HCT116 (cell line): ENCODE measurements around the gene CDK19.

Experiments used
- ATF3 ChIP-seq: IDR thresholded peaks from 2 replicates; pipeline ENCODE4 v1.6.1; 2012
- CTCF ChIP-seq, 3 experiments: fragments of 200-600 bp in 1 of 3; sonication (generic) in 1 of 3; IDR thresholded peaks in 2 of 3; conservative IDR thresholded peaks in 1 of 3; 2 replicates each; pipeline ENCODE4 v1.5.1; 2012 to 2017; ENCODE audit warnings: low read depth in 2 of 3, low read length in 2 of 3, antibody characterized with exemption in 1 of 3, borderline replicate concordance in 1 of 3, control low read depth in 1 of 3, mild to moderate bottlenecking in 1 of 3, mixed read lengths in 1 of 3, mixed run types in 1 of 3, moderate library complexity in 1 of 3; ENCODE audit not compliant: insufficient read depth in 1 of 3
- POLR2A ChIP-seq: IDR thresholded peaks from 2 replicates; pipeline ENCODE4 v1.7.0; 2011; ENCODE audit warnings: borderline replicate concordance; ENCODE audit not compliant: insufficient read depth, insufficient read length; ENCODE audit errors: extremely low read depth
- POLR2AphosphoS5 ChIP-seq: IDR thresholded peaks from 2 replicates; pipeline ENCODE4 v1.6.1; 2011; ENCODE audit warnings: mild to moderate bottlenecking, low read depth, low read length, moderate library complexity
- RAD21 ChIP-seq: IDR thresholded peaks from 2 replicates; pipeline ENCODE4 v1.6.1; 2012; ENCODE audit warnings: low read depth, mild to moderate bottlenecking
- SP1 ChIP-seq: IDR thresholded peaks from 2 replicates; pipeline ENCODE4 v1.6.1; 2012; ENCODE audit warnings: low read depth

- TF ChIP-seq POLR2A: no peak
- TF ChIP-seq ATF3: no peak
- TF ChIP-seq POLR2AphosphoS5: no peak
- no peak for TF ChIP-seq SP1
- TF ChIP-seq RAD21: no peak
- no peak for TF ChIP-seq CTCF (IDR thresholded peaks at IDR 0.05 in 2 of 3, conservative IDR thresholded peaks at IDR 0.05 in 1 of 3; ENCODE audit: borderline replicate concordance in 1 of 3, insufficient read depth in 1 of 3, low read depth in 2 of 3, low read length in 2 of 3)
Observed at GRCh38 chr6:110654096-110654820, 161.0 kb downstream of the CDK19 start.
